ENCODE data around the gene SRRM3. TPM values are rescaled to one million over a fixed set of nuclear protein-coding genes. Genes with fewer than 3 reads are reported as not detected.
"Not testable (repeated sequence)": the region's sequence is repeated elsewhere in the genome, so short reads cannot be mapped to it uniquely, and the experiment has no call there.

Gene SRRM3
- polyA plus RNA-seq, 1 donor (not counting 4 experiments of a cell fraction or from before 2014, with no cell fraction given) = 0.30 TPM

DNA sequence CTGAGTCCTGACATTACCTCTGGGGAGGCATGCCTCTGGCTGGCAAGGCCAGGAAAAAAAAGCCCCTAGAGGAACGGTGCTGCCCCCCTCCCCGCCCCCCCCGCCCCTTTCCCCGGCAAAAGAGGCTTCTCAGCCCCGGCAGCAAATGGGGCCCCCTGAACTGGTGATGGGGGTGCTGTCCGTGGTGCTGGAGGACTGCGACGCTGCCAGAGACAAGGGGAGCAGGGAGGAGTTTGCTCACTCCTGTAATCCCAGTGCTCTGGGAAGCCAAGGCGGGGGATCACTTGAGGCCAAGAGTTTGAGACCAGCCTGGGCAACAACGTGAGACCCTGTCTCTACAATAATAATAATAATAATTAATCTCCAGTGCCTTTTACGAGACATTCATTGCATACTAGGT lies 23.7 kb downstream of the SRRM3 start:
- FAIRE-seq (no peak), DNase-seq (ENCODE audit: low read depth, low spot score) (no peak)
- H3K27ac ChIP-seq (ENCODE audit: control insufficient read depth, insufficient read depth, low read length) = no peak overlapping the region
- no peaks in the 10 kb centered on the region for H3K4me1 ChIP-seq (ENCODE audit: control insufficient read depth, extremely low read depth, insufficient read depth, low read length)
- no peak overlapping the region for H3K9ac ChIP-seq (ENCODE audit: control insufficient read depth, extremely low read depth, insufficient read depth, low read length)
- no peaks in the 10 kb centered on the region for H3K9me1 ChIP-seq (ENCODE audit: control insufficient read depth, extremely low read depth, insufficient read depth, low read length)
- TF ChIP-seq EZH2 (IDR thresholded peaks at IDR 0.05; ENCODE audit: low read length) = no peak
- TF ChIP-seq, protein P1, sequence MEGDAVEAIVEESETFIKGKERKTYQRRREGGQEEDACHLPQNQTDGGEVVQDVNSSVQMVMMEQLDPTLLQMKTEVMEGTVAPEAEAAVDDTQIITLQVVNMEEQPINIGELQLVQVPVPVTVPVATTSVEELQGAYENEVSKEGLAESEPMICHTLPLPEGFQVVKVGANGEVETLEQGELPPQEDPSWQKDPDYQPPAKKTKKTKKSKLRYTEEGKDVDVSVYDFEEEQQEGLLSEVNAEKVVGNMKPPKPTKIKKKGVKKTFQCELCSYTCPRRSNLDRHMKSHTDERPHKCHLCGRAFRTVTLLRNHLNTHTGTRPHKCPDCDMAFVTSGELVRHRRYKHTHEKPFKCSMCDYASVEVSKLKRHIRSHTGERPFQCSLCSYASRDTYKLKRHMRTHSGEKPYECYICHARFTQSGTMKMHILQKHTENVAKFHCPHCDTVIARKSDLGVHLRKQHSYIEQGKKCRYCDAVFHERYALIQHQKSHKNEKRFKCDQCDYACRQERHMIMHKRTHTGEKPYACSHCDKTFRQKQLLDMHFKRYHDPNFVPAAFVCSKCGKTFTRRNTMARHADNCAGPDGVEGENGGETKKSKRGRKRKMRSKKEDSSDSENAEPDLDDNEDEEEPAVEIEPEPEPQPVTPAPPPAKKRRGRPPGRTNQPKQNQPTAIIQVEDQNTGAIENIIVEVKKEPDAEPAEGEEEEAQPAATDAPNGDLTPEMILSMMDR (optimal IDR thresholded peaks at IDR 0.05 in 1 of 3, IDR thresholded peaks at IDR 0.05 in 1 of 3, conservative IDR thresholded peaks at IDR 0.05 in 1 of 3; ENCODE audit: extremely low read depth in 1 of 3, insufficient read depth in 2 of 3, low read length in 3 of 3) = no peak
- H3K4me3 ChIP-seq (ENCODE audit: control insufficient read depth in 2 of 3, extremely low read depth in 1 of 3, insufficient read depth in 2 of 3, low read depth in 1 of 3, low read length in 3 of 3) = no peak overlapping the region
- no peak overlapping the region for H2AFZ ChIP-seq (ENCODE audit: control insufficient read depth, low read length)
- dilution Hi-C loops (cut with MboI; ENCODE audit: extremely low pct_ligation_motif_present, low sequenced_read_pairs) = no loop called here
- H3K79me2 ChIP-seq (ENCODE audit: control insufficient read depth, insufficient read depth, low read length) = no peaks in the 10 kb centered on the region
- H3K4me2 ChIP-seq (ENCODE audit: control insufficient read depth, extremely low read depth, insufficient read depth, low read depth, low read length) = no peak overlapping the region
- no peaks in the 10 kb centered on the region for H3K36me3 ChIP-seq (ENCODE audit: control insufficient read depth in 2 of 2, extremely low read depth in 1 of 2, insufficient read depth in 2 of 2, low read length in 2 of 2)
- no peaks in the 10 kb centered on the region for H3K27me3 ChIP-seq (ENCODE audit: control insufficient read depth, extremely low read depth, insufficient read depth, low read length)
- no peaks in the 10 kb centered on the region for H3K9me3 ChIP-seq (ENCODE audit: control insufficient read depth, low read depth, low read length)
- no peaks in the 10 kb centered on the region for H4K20me1 ChIP-seq (ENCODE audit: control insufficient read depth, extremely low read depth, insufficient read depth, low read length)

DNA sequence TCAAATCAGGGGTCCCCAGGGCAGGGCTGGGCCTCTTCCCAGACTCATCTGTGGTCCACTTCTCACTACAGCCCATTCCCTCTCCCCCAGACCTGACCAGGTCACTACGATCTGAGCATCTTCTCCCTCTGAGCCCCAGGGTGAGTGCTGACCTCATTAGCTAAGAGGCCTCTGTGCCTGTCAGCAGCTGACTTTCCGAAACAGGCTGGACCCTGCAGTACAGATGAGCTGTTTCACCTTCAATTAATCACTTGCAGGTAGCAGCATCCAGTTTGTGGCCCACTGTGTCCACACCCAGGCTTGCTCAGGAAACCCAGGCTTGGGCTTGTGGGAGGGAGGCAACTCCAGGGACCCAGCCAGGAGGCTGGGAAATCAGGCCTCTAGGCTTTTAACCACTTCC lies 24.3 kb downstream of the SRRM3 start:
- Histone ChIP-seq H2AFZ (ENCODE audit: control insufficient read depth, low read length) (no peak overlapping the region), H3K36me3 (ENCODE audit: control insufficient read depth in 2 of 2, extremely low read depth in 1 of 2, insufficient read depth in 2 of 2, low read length in 2 of 2) (no peaks in the 10 kb centered on the region), H3K9me1 (ENCODE audit: control insufficient read depth, extremely low read depth, insufficient read depth, low read length) (no peaks in the 10 kb centered on the region), H3K4me3 (ENCODE audit: control insufficient read depth in 2 of 3, extremely low read depth in 1 of 3, insufficient read depth in 2 of 3, low read depth in 1 of 3, low read length in 3 of 3) (no peak overlapping the region), H3K4me1 (ENCODE audit: control insufficient read depth, extremely low read depth, insufficient read depth, low read length) (no peaks in the 10 kb centered on the region), H3K27ac (ENCODE audit: control insufficient read depth, insufficient read depth, low read length) (no peak overlapping the region), H4K20me1 (ENCODE audit: control insufficient read depth, extremely low read depth, insufficient read depth, low read length) (no peaks in the 10 kb centered on the region), H3K9ac (ENCODE audit: control insufficient read depth, extremely low read depth, insufficient read depth, low read length) (no peak overlapping the region), H3K79me2 (ENCODE audit: control insufficient read depth, insufficient read depth, low read length) (no peaks in the 10 kb centered on the region), H3K27me3 (ENCODE audit: control insufficient read depth, extremely low read depth, insufficient read depth, low read length) (no peaks in the 10 kb centered on the region), H3K4me2 (ENCODE audit: control insufficient read depth, extremely low read depth, insufficient read depth, low read depth, low read length) (no peak overlapping the region), H3K9me3 (ENCODE audit: control insufficient read depth, low read depth, low read length) (no peaks in the 10 kb centered on the region)
- no peak for FAIRE-seq
- no peak for DNase-seq (ENCODE audit: low read depth, low spot score)
- TF ChIP-seq, protein P1 (optimal IDR thresholded peaks at IDR 0.05 in 1 of 3, IDR thresholded peaks at IDR 0.05 in 1 of 3, conservative IDR thresholded peaks at IDR 0.05 in 1 of 3; ENCODE audit: extremely low read depth in 1 of 3, insufficient read depth in 2 of 3, low read length in 3 of 3) = no peak
- no peak for TF ChIP-seq EZH2 (IDR thresholded peaks at IDR 0.05; ENCODE audit: low read length)
- dilution Hi-C loops (cut with MboI; ENCODE audit: extremely low pct_ligation_motif_present, low sequenced_read_pairs) = no loop called here

DNA sequence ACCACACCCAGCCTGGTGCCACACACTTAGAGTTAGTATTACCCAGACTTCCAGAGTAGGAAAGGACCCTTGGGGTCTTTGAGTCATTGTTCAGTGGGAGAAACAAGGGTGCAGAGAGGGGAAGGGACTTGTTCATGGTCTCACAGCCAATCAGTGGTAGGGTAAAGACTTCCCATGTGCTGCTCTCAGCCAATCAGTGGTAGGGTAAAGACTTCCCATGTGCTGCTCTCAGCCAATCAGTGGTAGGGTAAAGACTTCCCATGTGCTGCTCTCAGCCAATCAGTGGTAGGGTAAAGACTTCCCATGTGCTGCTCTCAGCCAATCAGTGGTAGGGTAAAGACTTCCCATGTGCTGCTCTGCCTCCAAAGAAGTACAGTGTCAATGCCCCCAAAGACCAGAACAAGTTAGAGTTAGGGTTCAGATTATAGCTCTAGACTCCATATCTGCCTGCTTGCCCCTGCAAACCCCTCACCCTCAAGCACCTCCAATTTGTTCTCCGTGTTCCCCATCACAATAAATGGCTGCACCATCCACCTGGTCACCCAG lies 25.3 kb downstream of the SRRM3 start:
- FAIRE-seq; H3K9ac ChIP-seq (ENCODE audit: control insufficient read depth, extremely low read depth, insufficient read depth, low read length); H3K79me2 ChIP-seq (ENCODE audit: control insufficient read depth, insufficient read depth, low read length); H4K20me1 ChIP-seq (ENCODE audit: control insufficient read depth, extremely low read depth, insufficient read depth, low read length); H3K4me1 ChIP-seq (ENCODE audit: control insufficient read depth, extremely low read depth, insufficient read depth, low read length); H3K27ac ChIP-seq (ENCODE audit: control insufficient read depth, insufficient read depth, low read length); DNase-seq (ENCODE audit: low read depth, low spot score); H3K27me3 ChIP-seq (ENCODE audit: control insufficient read depth, extremely low read depth, insufficient read depth, low read length); H2AFZ ChIP-seq (ENCODE audit: control insufficient read depth, low read length); H3K9me1 ChIP-seq (ENCODE audit: control insufficient read depth, extremely low read depth, insufficient read depth, low read length); H3K9me3 ChIP-seq (ENCODE audit: control insufficient read depth, low read depth, low read length); dilution Hi-C loops (cut with MboI; ENCODE audit: extremely low pct_ligation_motif_present, low sequenced_read_pairs); H3K4me3 ChIP-seq (ENCODE audit: control insufficient read depth in 2 of 3, extremely low read depth in 1 of 3, insufficient read depth in 2 of 3, low read depth in 1 of 3, low read length in 3 of 3); H3K36me3 ChIP-seq (ENCODE audit: control insufficient read depth in 2 of 2, extremely low read depth in 1 of 2, insufficient read depth in 2 of 2, low read length in 2 of 2); H3K4me2 ChIP-seq (ENCODE audit: control insufficient read depth, extremely low read depth, insufficient read depth, low read depth, low read length): not testable (repeated sequence)
